Right atrium auricular region (tissue), 2 donors: ENCODE data around the gene CHEK1. TPM values are rescaled to one million over a fixed set of nuclear protein-coding genes. Genes with fewer than 3 reads are reported as not detected.

Source experiments
- DNase-seq: peaks from one replicate; pipeline ENCODE4 v3.0.0-alpha.2; 2019; ENCODE audit warnings: low spot score
- H3K27ac ChIP-seq, 2 donors: fragments of 200-600 bp; sonication (generic); 1 replicate in 1 of 2; 2 replicates in 1 of 2; pipeline ENCODE4 v1.5.1; 2016 to 2019
- H3K27me3 ChIP-seq, 2 donors: fragments of 200-600 bp; sonication (generic); one replicate each; pipeline versions ENCODE4 v1.5.1 to v1.6.0; 2017 to 2019
- H3K36me3 ChIP-seq: fragments of 200-600 bp; sonication (generic); one replicate; pipeline ENCODE4 v1.5.1; 2016
- H3K4me1 ChIP-seq, 2 donors: fragments of 200-600 bp; sonication (generic); one replicate each; pipeline versions ENCODE4 v1.5.1 to v1.6.0; 2017 to 2019
- H3K4me3 ChIP-seq, 2 donors: fragments of 200-600 bp; sonication (generic); 1 replicate in 1 of 2; 2 replicates in 1 of 2; pipeline ENCODE4 v1.5.1; 2017 to 2019; ENCODE audit warnings: mild to moderate bottlenecking in 1 of 2, moderate library complexity in 1 of 2
- H3K9me3 ChIP-seq, 2 donors: fragments of 200-600 bp; sonication (generic); one replicate each; pipeline ENCODE4 v1.5.1; 2019
- CTCF ChIP-seq, 2 donors: fragments of 200-600 bp; sonication (generic); IDR thresholded peaks; one replicate each; pipeline ENCODE4 v1.5.1; 2019; ENCODE audit warnings: antibody characterized with exemption in 2 of 2
- total RNA-seq, 2 donors: library from RNA; depleted of rRNA; stranded (reverse); fragments of >200 nt; gene quantifications; one replicate each; pipeline ENCODE4 v1.1.0, GENCODE V29; 2016

Gene CHEK1
- total RNA-seq, 2 donors from 2014 or later: 0.59 to 0.89 TPM

GRCh38 chr11:125688066-125688465, 63.1 kb downstream of the CHEK1 start:
- no peak for TF ChIP-seq CTCF (IDR thresholded peaks at IDR 0.05)
- Histone ChIP-seq H3K36me3 (no peaks in the 10 kb centered on the region), H3K9me3 (no peaks in the 10 kb centered on the region), H3K4me3 (no peak overlapping the region), H3K27me3 (no peaks in the 10 kb centered on the region), H3K27ac (no peak overlapping the region), H3K4me1 (no peaks in the 10 kb centered on the region)
- DNase-seq: no peak

GRCh38 chr11:125688632-125689031, 63.7 kb downstream of the CHEK1 start:
- Histone ChIP-seq H3K27me3 (no peaks in the 10 kb centered on the region), H3K4me1 (no peaks in the 10 kb centered on the region), H3K36me3 (no peaks in the 10 kb centered on the region), H3K9me3 (no peaks in the 10 kb centered on the region), H3K27ac (no peak overlapping the region), H3K4me3 (no peak overlapping the region)
- TF ChIP-seq CTCF (IDR thresholded peaks at IDR 0.05): no peak
- no peak for DNase-seq

GRCh38 chr11:125689274-125689859, 64.4 kb downstream of the CHEK1 start:
- Histone ChIP-seq H3K9me3 (no peaks in the 10 kb centered on the region), H3K27ac (no peak overlapping the region), H3K4me3 (no peak overlapping the region), H3K4me1 (no peaks in the 10 kb centered on the region), H3K36me3 (no peaks in the 10 kb centered on the region), H3K27me3 (no peaks in the 10 kb centered on the region)
- TF ChIP-seq CTCF (IDR thresholded peaks at IDR 0.05): no peak
- no peak for DNase-seq

- Histone ChIP-seq H3K4me1 (no peaks in the 10 kb centered on the region), H3K9me3 (no peaks in the 10 kb centered on the region), H3K36me3 (no peaks in the 10 kb centered on the region), H3K27me3 (no peaks in the 10 kb centered on the region), H3K4me3 (no peak overlapping the region), H3K27ac (no peak overlapping the region)
- DNase-seq: no peak
- no peak for TF ChIP-seq CTCF (IDR thresholded peaks at IDR 0.05)
Observed at GRCh38 chr11:125690006-125690405, 65.0 kb downstream of the CHEK1 start.

- Histone ChIP-seq H3K4me3 (no peak overlapping the region), H3K4me1 (no peaks in the 10 kb centered on the region), H3K27ac (no peak overlapping the region), H3K9me3 (peaks cover 0 to 4% of the 10 kb centered on the region in 2 donors), H3K36me3 (no peaks in the 10 kb centered on the region), H3K27me3 (no peaks in the 10 kb centered on the region)
- no peak for DNase-seq
- TF ChIP-seq CTCF (IDR thresholded peaks at IDR 0.05): no peak
Observed at GRCh38 chr11:125692887-125693286, 67.9 kb downstream of the CHEK1 start.

- no peaks in the 10 kb centered on the region for H3K36me3 ChIP-seq
- DNase-seq: no peak
Observed at GRCh38 chr11:125694951-125695350, 70.0 kb downstream of the CHEK1 start.

More at GRCh38 chr11:125694951-125695350, 70.0 kb downstream of the CHEK1 start:
- H3K27ac ChIP-seq: no peak overlapping the region
- no peaks in the 10 kb centered on the region for H3K27me3 ChIP-seq
- no peak overlapping the region for H3K4me3 ChIP-seq
- peaks cover 0 to 4% of the 10 kb centered on the region in 2 donors for H3K9me3 ChIP-seq
- no peak for TF ChIP-seq CTCF (IDR thresholded peaks at IDR 0.05)
- H3K4me1 ChIP-seq: no peaks in the 10 kb centered on the region
